ENCODE data around the gene ERFL. TPM values are rescaled to one million over a fixed set of nuclear protein-coding genes. Genes with fewer than 3 reads are reported as not detected.

The ERFL gene
- total and polyA plus RNA-seq, 4 donors: 0.46 to 0.81 (median 0.51) TPM; not detected in 1

DNA sequence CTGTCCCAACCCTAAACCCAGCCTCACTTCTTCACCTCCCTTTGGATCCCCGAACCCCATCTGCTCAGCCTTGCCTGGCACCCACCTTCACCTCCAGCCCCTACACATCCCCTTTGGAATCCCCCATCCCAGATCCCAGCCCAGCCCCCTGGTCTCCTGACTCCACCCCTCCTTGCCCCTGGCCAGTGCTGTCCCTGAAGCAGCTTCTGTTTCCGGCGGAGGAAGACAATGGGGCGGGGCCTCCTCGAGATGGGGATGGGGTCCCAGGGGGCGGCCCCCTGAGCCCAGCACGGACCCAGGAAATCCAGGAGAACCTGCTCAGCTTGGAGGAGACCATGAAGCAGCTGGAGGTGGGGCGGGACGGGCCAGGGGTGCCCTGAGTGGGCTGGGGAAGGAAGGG, 22.0 kb downstream of the ERFL start:
- Histone ChIP-seq H3K4me1 (ENCODE audit: control insufficient read depth in 1 of 2, insufficient read depth in 2 of 2, low read length in 2 of 2) (no peaks in the 10 kb centered on the region), H3K9me3 (ENCODE audit: control insufficient read depth, low read length) (no peaks in the 10 kb centered on the region), H3K27me3 (ENCODE audit: control insufficient read depth in 1 of 2, insufficient read depth in 2 of 2, low read length in 1 of 2) (no peaks in the 10 kb centered on the region), H3K27ac (ENCODE audit: low read depth in 1 of 2, low read length in 2 of 2) (no peak overlapping the region), H3K36me3 (ENCODE audit: control insufficient read depth in 1 of 2, insufficient read depth in 2 of 2, low read length in 1 of 2) (peaks cover 0 to 12% of the 10 kb centered on the region in 2 donors), H3K4me3 (ENCODE audit: low read length in 2 of 2) (no peak overlapping the region)
- intact Hi-C loops (cut with DNase I): no loop called here
- ATAC-seq (ENCODE audit: low FRiP score) (no peak), DNase-seq (no peak)
- WGBS, 2 donors: 70 to 73% methylated on average over 9 of the region's 9 CpGs

GRCh38 chr19:41905273-41906002, 22.8 kb downstream of the ERFL start:
- Histone ChIP-seq H3K27ac (ENCODE audit: low read depth in 1 of 2, low read length in 2 of 2) (no peak overlapping the region), H3K27me3 (ENCODE audit: control insufficient read depth in 1 of 2, insufficient read depth in 2 of 2, low read length in 1 of 2) (no peaks in the 10 kb centered on the region), H3K36me3 (ENCODE audit: control insufficient read depth in 1 of 2, insufficient read depth in 2 of 2, low read length in 1 of 2) (peaks cover under 1 to 12% of the 10 kb centered on the region in 2 donors), H3K9me3 (ENCODE audit: control insufficient read depth, low read length) (no peaks in the 10 kb centered on the region), H3K4me1 (ENCODE audit: control insufficient read depth in 1 of 2, insufficient read depth in 2 of 2, low read length in 2 of 2) (no peaks in the 10 kb centered on the region), H3K4me3 (ENCODE audit: low read length in 2 of 2) (no peak overlapping the region)
- no peak for ATAC-seq (ENCODE audit: low FRiP score)
- intact Hi-C loops (cut with DNase I): no loop called here
- no peak for DNase-seq
- 84 to 85% methylated on average over 24 of the region's 24 CpGs for WGBS, 2 donors

- H3K27ac ChIP-seq (ENCODE audit: low read depth in 1 of 2, low read length in 2 of 2): no peak overlapping the region
- intact Hi-C loops (cut with DNase I): no loop called here
- H3K4me1 ChIP-seq (ENCODE audit: control insufficient read depth in 1 of 2, insufficient read depth in 2 of 2, low read length in 2 of 2): no peaks in the 10 kb centered on the region
- no peak for DNase-seq
- no peak for ATAC-seq (ENCODE audit: low FRiP score)
- H3K4me3 ChIP-seq (ENCODE audit: low read length in 2 of 2): no peak overlapping the region
- H3K36me3 ChIP-seq (ENCODE audit: control insufficient read depth in 1 of 2, insufficient read depth in 2 of 2, low read length in 1 of 2): peaks cover 3 to 12% of the 10 kb centered on the region in 2 donors
- H3K27me3 ChIP-seq (ENCODE audit: control insufficient read depth in 1 of 2, insufficient read depth in 2 of 2, low read length in 1 of 2): no peaks in the 10 kb centered on the region
- 89 to 91% methylated on average over 30 of the region's 30 CpGs for WGBS, 2 donors
- no peaks in the 10 kb centered on the region for H3K9me3 ChIP-seq (ENCODE audit: control insufficient read depth, low read length)
Measured at GRCh38 chr19:41904118-41904870, 24.0 kb downstream of the ERFL start.

- no peaks in the 10 kb centered on the region for H3K27me3 ChIP-seq (ENCODE audit: control insufficient read depth in 1 of 2, insufficient read depth in 2 of 2, low read length in 1 of 2)
- 87 to 88% methylated on average over 19 of the region's 19 CpGs for WGBS, 2 donors
- H3K4me3 ChIP-seq (ENCODE audit: low read length in 2 of 2): no peak overlapping the region
- H3K9me3 ChIP-seq (ENCODE audit: control insufficient read depth, low read length): no peaks in the 10 kb centered on the region
- H3K36me3 ChIP-seq (ENCODE audit: control insufficient read depth in 1 of 2, insufficient read depth in 2 of 2, low read length in 1 of 2): peaks cover 6 to 12% of the 10 kb centered on the region in 2 donors
- DNase-seq (no peak), ATAC-seq (ENCODE audit: low FRiP score) (peak; percentile 24)
- H3K4me1 ChIP-seq (ENCODE audit: control insufficient read depth in 1 of 2, insufficient read depth in 2 of 2, low read length in 2 of 2): no peaks in the 10 kb centered on the region
- intact Hi-C loops (cut with DNase I): no loop called here
- no peak overlapping the region for H3K27ac ChIP-seq (ENCODE audit: low read depth in 1 of 2, low read length in 2 of 2)
Measured at GRCh38 chr19:41903193-41903953, 24.9 kb downstream of the ERFL start.

- no peak for DNase-seq
- Histone ChIP-seq H3K36me3 (ENCODE audit: control insufficient read depth in 1 of 2, insufficient read depth in 2 of 2, low read length in 1 of 2) (peaks cover 6 to 14% of the 10 kb centered on the region in 2 donors), H3K4me1 (ENCODE audit: control insufficient read depth in 1 of 2, insufficient read depth in 2 of 2, low read length in 2 of 2) (no peaks in the 10 kb centered on the region), H3K4me3 (ENCODE audit: low read length in 2 of 2) (no peak overlapping the region), H3K27me3 (ENCODE audit: control insufficient read depth in 1 of 2, insufficient read depth in 2 of 2, low read length in 1 of 2) (no peaks in the 10 kb centered on the region), H3K9me3 (ENCODE audit: control insufficient read depth, low read length) (no peaks in the 10 kb centered on the region), H3K27ac (ENCODE audit: low read depth in 1 of 2, low read length in 2 of 2) (no peak overlapping the region)
- no peak for ATAC-seq (ENCODE audit: low FRiP score)
- intact Hi-C loops (cut with DNase I): no loop called here
- WGBS, 2 donors: 89 to 94% methylated on average over 17 of the region's 17 CpGs
Measured at GRCh38 chr19:41902594-41902993, 25.7 kb downstream of the ERFL start.

DNA sequence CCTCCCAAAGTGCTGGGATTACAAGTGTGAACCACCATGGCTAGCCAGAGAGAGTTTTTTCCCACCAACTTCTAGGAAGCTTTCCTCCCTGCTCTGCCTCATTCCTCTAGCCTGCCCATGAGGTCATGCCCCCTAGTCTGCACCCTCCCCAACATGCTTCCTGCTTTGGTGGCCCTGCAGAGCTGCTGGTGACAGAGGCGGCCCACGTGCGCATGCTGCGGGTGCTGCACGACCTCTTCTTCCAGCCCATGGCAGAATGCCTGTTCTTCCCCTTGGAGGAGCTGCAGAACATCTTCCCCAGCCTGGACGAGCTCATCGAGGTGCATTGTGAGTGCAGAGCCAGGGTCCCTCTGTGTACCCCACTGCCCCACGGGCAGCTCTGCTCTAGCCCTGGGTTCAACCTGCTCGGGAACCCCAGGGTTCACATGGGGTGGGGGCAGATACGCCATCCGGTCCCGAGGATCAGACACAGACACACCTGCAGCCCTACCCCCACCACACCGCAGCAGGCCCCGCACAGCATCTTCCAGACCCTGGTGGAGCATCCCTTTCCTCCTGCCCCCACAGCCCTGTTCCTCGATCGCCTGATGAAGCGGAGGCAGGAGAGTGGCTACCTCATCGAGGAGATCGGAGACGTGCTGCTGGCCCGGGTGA, 26.4 kb downstream of the ERFL start:
- ATAC-seq (ENCODE audit: low FRiP score) (no peak), DNase-seq (no peak)
- no peaks in the 10 kb centered on the region for H3K27me3 ChIP-seq (ENCODE audit: control insufficient read depth in 1 of 2, insufficient read depth in 2 of 2, low read length in 1 of 2)
- peaks cover 6 to 14% of the 10 kb centered on the region in 2 donors for H3K36me3 ChIP-seq (ENCODE audit: control insufficient read depth in 1 of 2, insufficient read depth in 2 of 2, low read length in 1 of 2)
- WGBS, 2 donors: 93 to 94% methylated on average over 20 to 21 of the region's 21 CpGs
- H3K4me3 ChIP-seq (ENCODE audit: low read length in 2 of 2): no peak overlapping the region
- H3K9me3 ChIP-seq (ENCODE audit: control insufficient read depth, low read length): no peaks in the 10 kb centered on the region
- intact Hi-C loops (cut with DNase I): no loop called here
- no peaks in the 10 kb centered on the region for H3K4me1 ChIP-seq (ENCODE audit: control insufficient read depth in 1 of 2, insufficient read depth in 2 of 2, low read length in 2 of 2)
- no peak overlapping the region for H3K27ac ChIP-seq (ENCODE audit: low read depth in 1 of 2, low read length in 2 of 2)

DNA sequence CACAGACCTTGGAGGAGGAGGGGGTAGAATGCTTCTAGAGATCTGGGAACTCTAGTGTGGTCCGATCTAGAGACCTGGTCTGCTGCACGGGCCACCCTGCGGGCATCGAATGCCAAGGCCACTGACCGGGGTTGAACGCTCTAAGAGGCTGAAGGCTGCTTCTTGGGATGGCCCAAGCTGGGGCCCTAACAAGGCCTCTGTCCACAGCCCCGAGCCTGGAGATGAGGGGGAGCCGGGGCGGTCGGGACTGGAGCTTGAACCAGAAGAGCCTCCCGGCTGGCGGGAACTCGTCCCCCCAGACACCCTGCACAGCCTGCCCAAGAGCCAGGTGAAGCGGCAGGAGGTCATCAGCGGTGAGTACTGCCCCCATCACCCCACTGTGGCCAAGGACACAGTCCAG, 30.0 kb downstream of the ERFL start:
- 90 to 91% methylated on average over 15 of the region's 15 CpGs for WGBS, 2 donors
- H3K36me3 ChIP-seq (ENCODE audit: control insufficient read depth in 1 of 2, insufficient read depth in 2 of 2, low read length in 1 of 2): peaks cover 6 to 13% of the 10 kb centered on the region in 2 donors
- H3K27ac ChIP-seq (ENCODE audit: low read depth in 1 of 2, low read length in 2 of 2): no peak overlapping the region
- DNase-seq: no peak
- intact Hi-C loops (cut with DNase I): no loop called here
- H3K27me3 ChIP-seq (ENCODE audit: control insufficient read depth in 1 of 2, insufficient read depth in 2 of 2, low read length in 1 of 2): no peaks in the 10 kb centered on the region
- no peaks in the 10 kb centered on the region for H3K9me3 ChIP-seq (ENCODE audit: control insufficient read depth, low read length)
- ATAC-seq (ENCODE audit: low FRiP score): peak; percentile 27
- no peak overlapping the region for H3K4me3 ChIP-seq (ENCODE audit: low read length in 2 of 2)
- no peaks in the 10 kb centered on the region for H3K4me1 ChIP-seq (ENCODE audit: control insufficient read depth in 1 of 2, insufficient read depth in 2 of 2, low read length in 2 of 2)

GRCh38 chr19:41897820-41898219, 30.4 kb downstream of the ERFL start:
- Histone ChIP-seq H3K9me3 (ENCODE audit: control insufficient read depth, low read length) (no peaks in the 10 kb centered on the region), H3K4me1 (ENCODE audit: control insufficient read depth in 1 of 2, insufficient read depth in 2 of 2, low read length in 2 of 2) (no peaks in the 10 kb centered on the region), H3K27me3 (ENCODE audit: control insufficient read depth in 1 of 2, insufficient read depth in 2 of 2, low read length in 1 of 2) (no peaks in the 10 kb centered on the region), H3K27ac (ENCODE audit: low read depth in 1 of 2, low read length in 2 of 2) (no peak overlapping the region), H3K4me3 (ENCODE audit: low read length in 2 of 2) (no peak overlapping the region), H3K36me3 (ENCODE audit: control insufficient read depth in 1 of 2, insufficient read depth in 2 of 2, low read length in 1 of 2) (peaks cover 6 to 13% of the 10 kb centered on the region in 2 donors)
- ATAC-seq (ENCODE audit: low FRiP score) (no peak), DNase-seq (no peak)
- intact Hi-C loops (cut with DNase I): no loop called here
- WGBS, 2 donors: 85 to 87% methylated on average over 22 to 24 of the region's 24 CpGs
